Limb (tissue), 2 donors: ENCODE measurements around the gene TRAPPC12.
"Not testable (repeated sequence)": the region's sequence is repeated elsewhere in the genome, so short reads cannot be mapped to it uniquely, and the experiment has no call there.

Source experiments
- DNase-seq, 2 donors: peaks; one replicate each; pipeline ENCODE4 v3.0.0-alpha.2; 2016; ENCODE audit errors: extremely low spot score in 2 of 2

TRAPPC12 gene

DNA sequence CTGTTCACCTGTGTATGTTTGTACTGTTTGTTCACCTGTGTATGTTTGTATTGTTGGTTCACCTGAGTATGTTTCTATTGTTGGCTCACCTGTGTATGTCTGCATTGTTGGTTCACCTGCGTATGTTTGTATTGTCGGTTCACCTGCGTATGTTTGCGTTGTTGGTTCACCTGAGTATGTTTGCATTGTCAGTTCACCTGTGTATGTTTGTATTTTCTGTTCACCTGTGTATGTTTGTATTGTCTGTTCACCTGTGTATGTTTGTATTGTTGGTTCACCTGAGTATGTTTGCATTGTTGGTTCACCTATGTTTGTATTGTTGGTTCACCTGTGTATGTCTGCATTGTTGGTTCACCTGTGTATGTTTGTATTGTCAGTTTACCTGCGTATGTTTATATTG lies 125.2 kb downstream of the TRAPPC12 start:
- no peak for DNase-seq

DNA sequence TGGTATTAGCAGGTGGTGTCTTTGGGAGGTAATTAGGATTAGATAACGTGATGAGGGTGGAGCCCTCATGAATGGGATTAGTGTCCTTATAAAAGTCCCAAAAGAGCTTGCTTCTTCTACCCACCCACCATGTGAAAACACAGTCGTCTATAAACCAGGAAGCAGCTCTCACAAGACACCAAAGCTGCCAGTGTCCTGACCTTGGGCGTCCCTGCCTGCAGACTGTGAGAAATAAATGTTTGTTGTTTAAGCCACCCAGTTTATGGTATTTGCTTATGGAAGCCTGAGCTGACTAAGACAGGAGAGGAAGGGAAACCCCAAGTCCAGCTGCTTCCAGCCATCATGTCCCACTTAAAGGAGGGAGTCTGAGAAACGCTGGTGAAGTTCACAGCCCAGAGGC lies 126.3 kb downstream of the TRAPPC12 start:
- DNase-seq = no peak

DNA sequence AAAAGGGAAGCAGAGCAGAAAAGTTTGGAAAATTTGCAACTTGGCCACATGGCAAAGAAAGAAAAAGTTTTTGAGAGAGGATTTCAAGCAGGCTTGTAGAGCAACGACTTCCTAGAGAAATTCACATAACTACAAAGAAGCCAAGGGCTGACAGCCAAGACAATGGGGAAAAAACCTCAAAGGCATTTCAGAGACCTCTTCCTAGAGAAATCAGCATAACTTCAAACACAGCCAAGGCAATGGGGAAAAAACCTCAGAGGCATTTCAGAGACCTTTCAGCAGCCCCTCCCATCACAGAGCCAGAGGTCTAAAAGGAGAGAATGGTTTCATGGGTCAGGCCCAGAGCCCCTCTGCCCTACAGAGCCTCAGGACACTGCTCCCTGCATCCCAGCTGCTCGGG lies 132.6 kb downstream of the TRAPPC12 start:
- no peak for DNase-seq

DNA sequence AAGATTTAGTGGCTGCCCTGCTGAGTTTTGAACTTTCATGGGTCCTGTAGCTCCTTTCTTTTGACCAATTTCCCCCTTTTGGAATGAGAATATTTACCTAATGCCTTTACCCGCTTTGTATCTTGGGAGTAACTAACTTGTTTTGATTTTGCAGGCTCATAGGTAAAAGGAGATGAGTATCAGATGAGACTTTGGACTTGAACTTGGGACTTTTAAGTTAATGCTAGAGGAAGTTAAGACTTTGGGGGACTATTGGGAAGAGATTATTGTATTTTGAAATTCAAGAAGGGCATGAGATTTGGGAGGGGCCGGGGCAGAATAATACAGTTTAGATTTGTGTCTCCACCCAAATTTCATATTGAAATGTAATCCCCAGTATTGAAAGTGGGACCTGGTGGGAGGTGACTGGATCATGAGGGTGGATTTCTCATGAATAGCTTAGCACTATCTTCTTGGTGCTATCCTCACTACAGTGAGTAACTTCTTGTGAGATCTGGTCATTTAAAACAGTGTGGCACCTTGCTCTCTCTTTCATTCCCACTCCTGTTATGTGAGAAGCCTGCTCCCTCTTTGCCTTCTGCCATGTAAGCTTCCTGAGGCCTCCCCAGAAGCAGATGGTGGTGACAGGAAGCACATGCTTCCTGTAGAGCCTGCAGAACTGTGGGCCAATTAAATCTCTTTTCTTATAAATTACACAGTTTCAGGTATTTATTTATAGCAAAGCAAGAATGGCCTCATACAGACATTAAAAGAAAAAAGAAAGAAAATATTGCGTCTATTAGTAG lies 133.7 kb downstream of the TRAPPC12 start:
- no peak for DNase-seq

DNA sequence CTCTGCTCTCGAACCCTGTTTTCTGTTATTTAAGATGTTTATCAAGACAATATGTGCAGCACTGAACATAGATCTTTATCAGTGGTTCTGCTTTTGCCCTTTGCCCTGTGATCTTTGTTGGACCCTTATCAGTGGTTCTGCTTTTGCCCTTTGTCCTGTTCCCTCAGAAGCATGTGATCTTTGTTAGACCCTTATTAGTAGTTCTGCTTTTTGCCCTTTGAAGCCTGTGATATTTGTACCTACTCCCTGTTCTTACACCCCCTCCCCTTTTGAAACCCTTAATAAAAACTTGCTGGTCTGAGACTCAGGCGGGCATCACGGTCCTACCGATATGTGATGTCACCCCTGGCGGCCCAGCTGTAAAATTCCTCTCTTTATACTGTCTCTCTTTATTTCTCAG lies 135.9 kb downstream of the TRAPPC12 start:
- not testable (repeated sequence) for DNase-seq

DNA sequence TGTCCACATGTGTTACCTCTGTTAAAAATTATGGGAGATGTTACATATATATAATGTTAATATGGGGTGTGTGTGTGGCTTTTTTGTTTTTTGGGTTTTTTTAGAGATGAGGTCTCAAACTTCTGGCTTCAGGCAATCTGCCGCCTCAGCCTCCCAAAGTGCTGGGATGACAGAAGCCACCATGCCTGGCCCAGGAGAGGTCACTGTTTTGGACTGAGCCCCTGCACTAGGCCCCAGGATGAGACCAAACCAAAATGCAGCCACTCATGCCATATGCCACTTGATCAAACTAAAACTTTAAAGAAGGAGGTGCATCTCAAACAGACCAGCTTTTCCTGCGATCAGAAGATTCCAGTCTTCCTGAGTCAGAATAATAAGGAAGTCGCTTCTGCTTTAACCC lies 137.3 kb downstream of the TRAPPC12 start:
- DNase-seq = no peak

DNA sequence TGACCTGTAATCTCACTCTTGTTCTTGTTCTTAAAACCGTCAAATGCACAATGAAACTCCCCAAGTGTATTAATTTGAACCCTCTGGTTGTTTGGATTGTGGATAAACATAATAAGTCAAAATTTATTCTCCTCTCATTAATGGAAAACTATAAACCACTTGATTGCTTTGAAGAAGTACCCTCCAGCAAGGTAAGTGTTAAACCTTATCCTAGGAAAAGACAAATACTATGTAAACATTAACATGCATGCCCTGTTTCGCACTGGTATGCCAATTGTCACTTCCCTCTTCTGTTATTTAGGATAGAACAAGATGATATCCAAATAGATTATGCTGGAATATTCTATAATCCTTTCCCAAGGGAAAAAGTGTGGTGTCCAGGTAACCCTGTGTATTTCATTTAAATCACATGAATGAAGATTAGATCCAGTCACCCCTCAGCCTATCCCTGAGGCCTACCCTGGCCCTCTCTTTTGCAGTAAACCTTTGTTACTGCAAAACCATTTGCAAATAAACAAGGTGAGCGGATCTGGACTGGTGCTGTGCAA lies 138.5 kb downstream of the TRAPPC12 start:
- no peak for DNase-seq

DNA sequence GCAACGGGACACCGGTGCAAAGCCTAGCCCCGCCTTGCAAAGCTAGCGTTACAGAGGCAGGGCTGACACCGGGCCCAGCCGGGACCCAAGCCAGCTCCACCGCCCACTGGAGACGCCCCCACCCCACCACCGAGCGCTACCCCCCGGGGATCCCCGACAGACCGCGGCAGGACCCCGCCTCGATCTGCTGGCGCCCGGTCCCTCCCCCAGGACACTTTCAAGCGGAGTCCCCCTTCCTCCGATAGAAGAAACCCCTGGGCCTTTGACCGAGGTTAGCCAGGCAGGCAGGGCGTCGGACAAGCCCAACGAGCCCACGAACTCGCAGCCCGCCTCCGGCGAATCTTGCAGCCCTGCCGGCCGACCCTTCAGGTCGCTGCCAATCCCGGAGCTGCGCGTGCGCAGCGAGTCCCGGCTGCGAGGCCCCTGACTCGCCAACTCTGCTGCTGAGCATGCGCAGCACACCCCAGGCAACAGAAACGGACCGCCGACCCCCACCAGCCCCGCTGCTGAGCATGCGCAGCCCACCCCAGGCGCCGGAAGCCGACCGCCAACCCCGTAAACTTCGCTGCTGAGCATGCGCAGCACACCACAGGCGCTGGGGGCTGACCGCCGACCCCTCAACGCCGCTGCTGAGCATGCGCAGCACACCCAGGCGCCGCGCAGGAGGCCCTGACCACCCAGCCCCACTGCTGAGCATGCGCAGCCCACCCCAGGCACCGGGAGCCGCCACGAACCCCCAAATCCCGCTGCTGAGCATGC lies 139.2 kb downstream of the TRAPPC12 start:
- peak; percentile 98 to 100 for DNase-seq

DNA sequence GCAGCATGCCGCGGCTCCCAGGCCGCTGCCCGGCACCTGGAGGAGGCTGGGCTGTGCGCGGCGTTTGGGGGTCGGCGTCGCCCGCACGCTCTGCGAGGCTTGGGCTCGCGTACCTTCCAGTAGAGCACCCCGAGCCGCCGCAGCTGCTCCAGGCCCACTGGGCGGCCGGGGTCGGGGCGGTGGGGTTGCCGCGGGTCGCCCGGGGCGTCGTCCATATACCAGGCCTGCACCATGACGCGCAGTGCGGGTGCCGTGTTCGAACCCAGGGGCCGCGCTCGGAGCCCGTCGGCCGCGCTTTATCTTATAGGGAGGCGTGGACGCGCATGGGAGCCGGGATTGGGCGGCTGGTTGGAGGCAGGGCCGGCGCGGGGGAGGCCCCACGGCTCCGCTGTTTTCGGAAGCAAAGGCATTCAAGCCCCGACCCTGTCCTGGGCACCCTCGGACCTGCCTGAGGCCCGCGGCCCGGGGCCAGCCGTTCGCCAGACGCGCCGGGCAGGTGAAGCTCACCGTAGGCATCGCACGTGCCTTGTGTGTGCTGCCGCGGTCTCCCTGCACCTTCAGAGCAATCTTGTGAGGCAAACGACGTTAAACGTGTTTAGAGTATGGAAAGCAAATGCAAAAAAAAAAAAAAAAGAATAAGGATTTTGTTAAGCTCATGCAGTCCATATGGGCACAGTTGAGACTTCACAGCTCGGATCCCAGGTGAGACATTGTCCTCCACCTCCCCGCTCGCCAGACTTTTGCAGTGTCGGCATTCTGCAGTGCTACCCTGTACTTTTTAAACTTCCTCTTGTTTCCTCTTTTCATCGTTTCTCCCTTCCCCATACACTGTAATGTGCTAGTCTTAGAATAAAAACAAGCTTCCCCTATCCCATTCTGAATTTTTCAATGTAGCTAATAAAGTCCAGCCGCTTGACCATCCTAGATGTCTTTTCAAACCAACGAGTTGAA lies 140.0 kb downstream of the TRAPPC12 start, which contains the start of gene ADI1:
Gene ADI1 (minus strand): TSS at position 277 of the 951 bp plus-strand sequence. CDS start 44 bp downstream, at position 233.
- peak; percentile 81 to 89 for DNase-seq

DNA sequence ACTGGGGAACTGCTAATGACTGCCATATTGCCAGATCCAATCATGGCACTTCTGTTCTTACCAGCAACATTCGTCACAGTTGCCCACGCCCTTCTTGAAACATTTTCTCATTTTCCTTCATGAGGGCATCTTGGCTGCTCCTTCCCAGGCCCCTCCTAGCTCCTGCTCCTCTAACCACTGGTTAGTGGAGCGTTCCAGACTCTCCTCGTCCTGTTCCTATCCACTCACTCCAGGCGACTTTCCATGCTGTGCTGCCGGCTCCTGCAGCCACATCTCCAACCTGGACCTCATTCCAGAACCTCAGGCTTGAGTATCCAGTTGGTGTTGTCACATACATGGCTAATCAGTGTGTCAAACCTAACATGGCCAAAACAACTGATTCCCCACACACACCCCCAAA lies 141.1 kb downstream of the TRAPPC12 start:
- DNase-seq = no peak

DNA sequence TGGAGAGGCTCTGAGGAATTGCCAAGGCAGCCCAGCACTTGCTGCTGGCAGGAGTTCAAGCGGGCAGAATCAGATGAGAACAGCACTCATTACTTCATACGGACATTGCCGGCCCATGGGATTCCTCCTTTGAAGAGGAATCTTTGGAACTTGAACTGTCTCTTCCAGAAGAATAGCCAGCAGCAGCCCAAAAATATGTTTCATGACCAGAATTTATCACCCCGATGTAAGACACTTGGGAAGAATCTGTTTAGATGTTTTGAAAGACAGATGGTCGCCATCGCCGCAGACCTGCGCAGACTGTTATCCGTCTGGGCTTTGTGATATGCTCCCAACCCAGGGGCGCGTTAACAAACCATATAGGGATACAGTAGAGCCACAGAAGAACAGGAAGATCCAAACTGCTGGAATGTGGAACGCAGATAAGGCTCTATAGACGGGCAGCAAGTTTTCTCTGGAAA lies 143.5 kb downstream of the TRAPPC12 start:
- DNase-seq = no peak

DNA sequence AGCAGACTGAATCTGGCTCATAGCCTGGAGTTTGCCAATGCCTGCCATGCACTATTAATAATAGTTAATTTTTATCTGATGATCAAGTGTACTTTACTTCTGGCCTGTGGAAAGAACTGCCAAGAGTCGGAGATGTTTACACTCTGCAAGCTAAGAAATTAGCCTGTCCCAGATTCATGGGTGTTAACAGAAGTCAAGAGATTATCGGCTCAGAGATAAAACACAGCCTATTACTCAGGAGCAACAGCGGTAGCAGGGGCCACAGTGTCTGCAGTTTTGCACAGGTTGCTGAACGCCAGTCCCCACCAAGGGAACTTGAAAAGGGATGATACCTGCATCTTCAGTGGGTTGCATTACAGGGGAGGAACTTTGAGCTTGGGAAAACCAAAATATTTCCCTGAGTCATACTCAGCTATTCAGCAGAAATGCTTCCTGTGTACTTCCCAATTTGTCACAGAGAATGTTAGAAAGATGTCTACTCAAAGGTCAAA lies 144.1 kb downstream of the TRAPPC12 start:
- no peak for DNase-seq

DNA sequence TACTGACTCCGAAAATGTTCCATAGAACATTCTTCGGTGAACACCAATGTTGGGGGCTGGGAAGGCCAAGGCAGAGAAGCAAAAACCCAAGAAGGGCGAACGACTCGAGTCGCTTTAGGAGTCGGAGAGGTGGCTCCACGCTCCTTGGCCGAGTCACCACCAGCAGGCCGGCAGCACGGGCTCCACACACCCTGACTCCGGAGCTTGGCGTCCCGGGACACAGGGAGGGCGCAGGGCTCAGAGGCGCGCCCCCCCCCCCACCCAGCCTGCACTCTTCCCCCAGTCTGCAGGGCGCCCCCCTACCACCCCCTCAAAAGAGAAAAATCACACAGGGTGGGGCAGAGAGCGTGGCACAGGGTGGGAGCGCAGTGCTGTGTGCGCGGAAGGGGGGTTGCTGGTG lies 147.4 kb downstream of the TRAPPC12 start:
- no peak for DNase-seq

DNA sequence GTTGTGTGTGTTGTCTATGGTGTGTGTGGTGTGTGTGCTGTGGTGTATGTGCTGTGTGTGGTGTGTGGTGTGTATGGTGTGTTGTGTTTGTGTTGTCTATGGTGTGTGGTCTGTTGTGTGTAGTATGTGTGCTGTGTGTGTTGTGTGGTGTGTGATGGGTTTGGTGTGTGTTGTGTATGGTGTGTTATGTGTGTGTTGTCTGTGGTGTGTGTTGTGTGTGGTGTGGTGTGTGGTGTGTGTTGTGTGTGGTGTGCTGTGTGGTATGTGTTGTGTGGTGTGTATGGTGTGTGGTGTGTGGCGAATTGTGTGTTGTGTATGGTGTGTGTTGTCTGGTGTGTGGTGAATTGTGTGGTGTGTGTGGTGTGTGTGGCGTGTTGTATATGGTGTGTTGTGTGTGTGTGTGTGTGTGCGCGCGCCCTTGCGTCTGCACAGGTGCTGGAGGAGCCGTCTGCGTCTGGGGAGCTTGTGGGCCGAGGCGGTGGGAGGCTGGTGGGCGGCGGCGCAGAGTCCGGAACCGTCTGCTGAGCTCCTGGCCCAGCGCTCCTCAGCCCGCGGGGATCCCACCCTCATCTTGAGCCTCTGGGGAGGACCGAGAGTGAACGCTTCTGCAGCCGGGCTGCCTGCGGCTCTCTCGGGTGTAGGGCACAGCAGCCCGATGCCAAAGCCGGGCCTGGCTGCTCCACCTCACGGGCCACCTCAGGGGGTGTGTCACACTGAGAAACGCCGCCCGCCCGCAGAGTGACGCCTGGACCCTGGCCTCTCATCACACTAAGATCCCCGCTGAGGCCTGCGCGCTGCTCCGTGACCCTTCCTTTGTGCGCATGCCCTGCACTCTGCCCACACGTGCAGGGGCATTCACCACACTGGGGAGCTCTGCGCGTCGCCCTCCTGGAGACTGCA lies 148.6 kb downstream of the TRAPPC12 start:
- DNase-seq = no peak
